Naive thymus-derived CD4-positive, alpha-beta T cell (primary cell): ENCODE results near the gene PBX4. TPM values are rescaled to one million over a fixed set of nuclear protein-coding genes. Genes with fewer than 3 reads are reported as not detected.
A peak's percentile ranks its signal among the peaks of the same experiment; 100 is the strongest.

Experiments used
- ATAC-seq: fragments of 150-1000 bp; cut with Tn5 transposase; 2 replicates; pipeline ENCODE4 v1.10.0; 2021; ENCODE audit warnings: mild to moderate bottlenecking, moderate library complexity
- CTCF ChIA-PET: fragments of 350-600 bp; sonication (Branson Sonifier 250); formaldehyde crosslinking; loops from one replicate; lab custom pipeline; 2021; ENCODE audit warnings: antibody characterized with exemption; lab: Charles Lee
- POLR2A ChIA-PET: fragments of 350-600 bp; sonication (Branson Sonifier 250); formaldehyde crosslinking; loops from one replicate; lab custom pipeline; 2021; ENCODE audit warnings: antibody characterized with exemption, inconsistent platforms; lab: Charles Lee
- DNase-seq, 9 donors: peaks; one replicate each; pipeline versions ENCODE4 v3.0.0 to v3.0.0-alpha.2; 2020 to 2022; ENCODE audit warnings: mixed read lengths in 1 of 9
- H3K27ac ChIP-seq: one replicate; pipeline ENCODE4 v1.7.0; 2013; ENCODE audit warnings: mild to moderate bottlenecking, low read depth, low read length, moderate library complexity
- H3K27me3 ChIP-seq, 2 donors: one replicate each; pipeline ENCODE4 v1.7.0; 2013; ENCODE audit warnings: low read length in 2 of 2, mild to moderate bottlenecking in 2 of 2, moderate library complexity in 2 of 2; ENCODE audit not compliant: control insufficient read depth in 2 of 2, insufficient read depth in 2 of 2
- H3K36me3 ChIP-seq, 3 experiments: 1 replicate in 2 of 3; 2 replicates in 1 of 3; pipeline ENCODE4 v1.7.0; 2013; ENCODE audit warnings: low read length in 3 of 3, mild to moderate bottlenecking in 3 of 3, moderate library complexity in 1 of 3; ENCODE audit not compliant: insufficient read depth in 3 of 3, control insufficient read depth in 2 of 3
- H3K4me1 ChIP-seq, 2 donors: one replicate each; pipeline ENCODE4 v1.7.0; 2013; ENCODE audit warnings: low read length in 2 of 2, mild to moderate bottlenecking in 2 of 2, moderate library complexity in 1 of 2; ENCODE audit not compliant: control insufficient read depth in 2 of 2, insufficient read depth in 2 of 2
- H3K4me3 ChIP-seq: 2 replicates; pipeline ENCODE4 v1.7.0; 2013; ENCODE audit warnings: mild to moderate bottlenecking, low read length
- H3K9me3 ChIP-seq, 3 experiments: 1 replicate in 2 of 3; 2 replicates in 1 of 3; pipeline ENCODE4 v1.7.0; 2013; ENCODE audit warnings: low read length in 3 of 3; ENCODE audit not compliant: control insufficient read depth in 2 of 3
- H3K27ac Mint-ChIP-seq, 9 donors: one replicate each; pipeline ENCODE4 v1.8.0; 2020 to 2022; ENCODE audit warnings: mixed read lengths in 9 of 9, mild to moderate bottlenecking in 8 of 9, moderate library complexity in 5 of 9, inconsistent platforms in 2 of 9
- H3K27me3 Mint-ChIP-seq, 5 donors: one replicate each; pipeline ENCODE4 v1.8.0; 2021 to 2022; ENCODE audit warnings: mixed read lengths in 5 of 5, mild to moderate bottlenecking in 1 of 5
- H3K36me3 Mint-ChIP-seq, 5 donors: one replicate each; pipeline ENCODE4 v1.8.0; 2020 to 2022; ENCODE audit warnings: mixed read lengths in 5 of 5, mild to moderate bottlenecking in 3 of 5, inconsistent platforms in 1 of 5
- H3K4me1 Mint-ChIP-seq, 7 donors: one replicate each; pipeline ENCODE4 v1.8.0; 2020 to 2022; ENCODE audit warnings: mixed read lengths in 7 of 7, mild to moderate bottlenecking in 3 of 7, inconsistent platforms in 1 of 7
- H3K4me3 Mint-ChIP-seq, 10 donors: one replicate each; pipeline ENCODE4 v1.8.0; 2020 to 2022; ENCODE audit warnings: mild to moderate bottlenecking in 10 of 10, mixed read lengths in 10 of 10, moderate library complexity in 6 of 10, inconsistent platforms in 2 of 10
- H3K9me3 Mint-ChIP-seq, 11 donors: one replicate each; pipeline ENCODE4 v1.8.0; 2020 to 2022; ENCODE audit warnings: mixed read lengths in 11 of 11, mild to moderate bottlenecking in 4 of 11, inconsistent platforms in 1 of 11, moderate library complexity in 1 of 11
- intact Hi-C, 2 donors: fragments of 100-400 bp; cut with micrococcal nuclease; formaldehyde crosslinking; loops; one replicate each; pipeline ENCODE4 v1.15.1; 2023
- polyA plus RNA-seq, 2 donors: library from polyadenylated mRNA; unstranded; fragments of 300-500 nt; fragmentation: Illumina TruSeq; gene quantifications; one replicate each; pipeline ENCODE4 v1.2.3, GENCODE V29; 2021
- total RNA-seq, 6 experiments: library from RNA in 5 of 6; stranded (reverse) in 5 of 6; gene quantifications; 1 replicate in 5 of 6; 2 replicates in 1 of 6; pipeline ENCODE4 v1.2.3 and lab custom pipeline; 2021 to 2026

The PBX4 gene
- total and polyA plus RNA-seq, 7 experiments from 2014 or later: 3.8 to 42.7 (median 30.9) TPM

DNA sequence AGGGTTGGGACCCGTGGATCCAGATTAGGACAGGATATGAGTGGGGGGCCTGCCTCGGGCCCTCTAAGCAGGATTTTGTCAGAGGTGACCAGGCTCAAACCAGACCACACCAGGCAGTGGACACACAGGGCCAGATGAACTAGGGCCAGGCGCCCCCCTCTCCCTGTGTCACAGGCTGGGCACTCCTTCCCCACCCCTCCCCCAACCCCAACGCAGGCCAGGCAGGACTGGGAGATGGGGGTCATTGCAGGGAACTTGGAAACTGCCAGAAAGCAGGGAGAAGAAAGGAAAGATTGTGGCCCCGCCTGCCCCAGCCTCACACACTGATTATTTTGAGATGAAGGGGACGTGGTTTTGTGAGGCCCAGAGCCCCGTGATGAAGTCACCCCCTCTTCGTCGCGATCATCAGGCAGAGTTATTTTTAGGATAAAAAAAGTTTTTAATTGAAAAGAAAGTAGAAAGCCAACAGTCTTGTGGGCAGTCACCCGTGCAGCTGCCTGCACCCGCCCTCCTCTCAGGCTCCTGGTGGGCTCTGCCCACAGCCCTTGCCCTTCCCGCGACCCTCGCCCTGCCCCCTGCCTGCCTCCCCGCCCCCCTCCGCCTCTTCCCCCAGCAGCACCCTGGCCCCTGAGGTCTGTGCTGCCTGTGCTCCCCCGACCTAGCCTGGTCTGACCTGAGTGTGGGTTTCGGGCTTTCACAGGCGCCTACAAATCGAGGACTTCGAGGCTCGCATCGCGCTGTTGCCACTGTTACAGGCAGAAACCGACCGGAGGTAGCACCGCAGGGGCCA is 91.7 kb downstream of the PBX4 start:
- Mint-ChIP-seq H3K36me3 (peaks cover 0 to 8% (median 5%) of the 10 kb centered on the region in 5 donors), H3K4me3 (no peak overlapping the region), H3K27ac (peak overlapping the region in 2 of 9 donors; percentile 14 to 43), H3K9me3 (no peaks in the 10 kb centered on the region), H3K27me3 (no peaks in the 10 kb centered on the region), H3K4me1 (peaks cover 0 to 9% (median 7%) of the 10 kb centered on the region in 7 donors)
- peaks cover 0 to 53% (median 3%) of the 10 kb centered on the region in 3 experiments for H3K36me3 ChIP-seq
- H3K9me3 ChIP-seq: no peaks in the 10 kb centered on the region
- intact Hi-C loops: no loop called here
- H3K27ac ChIP-seq: no peak overlapping the region
- no peak overlapping the region for H3K4me3 ChIP-seq
- DNase-seq: no peak
- ChIA-PET POLR2A (no interaction called here), CTCF (no interaction called here)
- no peak for ATAC-seq
- no peaks in the 10 kb centered on the region for H3K27me3 ChIP-seq
- H3K4me1 ChIP-seq: no peaks in the 10 kb centered on the region

DNA sequence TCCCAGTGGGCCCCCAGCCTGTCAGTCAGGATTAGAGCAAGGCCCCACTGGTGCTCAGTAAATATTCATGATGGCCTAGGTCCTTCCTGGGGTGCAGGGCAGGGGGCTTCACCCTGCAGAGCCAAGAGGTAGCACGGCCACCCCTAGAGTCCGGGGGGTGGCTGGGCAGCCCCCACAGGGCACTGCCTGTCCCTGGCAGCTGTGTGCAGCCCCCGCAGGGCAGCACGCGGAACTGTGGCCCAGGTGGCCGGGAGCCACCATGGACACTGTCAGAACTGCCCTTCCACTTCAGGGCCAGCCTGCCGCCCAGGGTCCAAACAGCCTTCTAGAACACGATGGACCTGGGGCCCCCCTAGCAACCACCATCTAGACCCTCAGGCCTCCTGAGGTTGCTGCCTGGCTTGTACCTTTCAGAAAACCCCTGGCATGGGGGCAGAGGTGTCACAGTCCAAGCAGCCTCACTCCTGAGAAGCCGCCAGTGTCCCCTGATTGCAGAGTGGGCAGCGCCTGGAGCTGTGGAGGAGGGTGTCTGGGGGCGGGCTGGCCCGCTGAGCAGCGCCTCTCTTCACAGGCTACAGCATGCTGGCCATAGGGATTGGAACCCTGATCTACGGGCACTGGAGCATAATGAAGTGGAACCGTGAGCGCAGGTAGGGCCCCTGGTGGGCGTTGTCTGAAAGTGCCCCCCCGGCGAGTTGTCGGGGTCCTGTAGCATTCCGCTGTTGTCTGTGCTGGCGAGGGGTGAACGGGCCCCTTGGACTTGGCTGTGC is 92.7 kb downstream of the PBX4 start:
- ChIA-PET CTCF (interaction anchor here (0.6 kb wide), 1 partner anchor 198 kb away, joined by 3 read pairs; no protein-coding TSS in a partner anchor), POLR2A (interaction anchor here (1.0 kb wide), 1 partner anchor 10 kb away, joined by 7 read pairs; the partner anchor contains the start of genes NDUFA13 and TSSK6)
- no peak overlapping the region for H3K27ac ChIP-seq
- Mint-ChIP-seq H3K27ac (peak overlapping the region in 2 of 9 donors; percentile 30 to 43), H3K9me3 (no peaks in the 10 kb centered on the region), H3K27me3 (no peaks in the 10 kb centered on the region), H3K4me1 (peaks cover 3 to 11% (median 10%) of the 10 kb centered on the region in 7 donors), H3K4me3 (no peak overlapping the region), H3K36me3 (peaks cover 0 to 9% (median 8%) of the 10 kb centered on the region in 5 donors)
- intact Hi-C loops: no loop called here
- H3K36me3 ChIP-seq: peaks cover 0 to 53% (median 3%) of the 10 kb centered on the region in 3 experiments
- no peaks in the 10 kb centered on the region for H3K4me1 ChIP-seq
- H3K9me3 ChIP-seq: no peaks in the 10 kb centered on the region
- DNase-seq: no peak
- no peak overlapping the region for H3K4me3 ChIP-seq
- no peaks in the 10 kb centered on the region for H3K27me3 ChIP-seq
- ATAC-seq: no peak

DNA sequence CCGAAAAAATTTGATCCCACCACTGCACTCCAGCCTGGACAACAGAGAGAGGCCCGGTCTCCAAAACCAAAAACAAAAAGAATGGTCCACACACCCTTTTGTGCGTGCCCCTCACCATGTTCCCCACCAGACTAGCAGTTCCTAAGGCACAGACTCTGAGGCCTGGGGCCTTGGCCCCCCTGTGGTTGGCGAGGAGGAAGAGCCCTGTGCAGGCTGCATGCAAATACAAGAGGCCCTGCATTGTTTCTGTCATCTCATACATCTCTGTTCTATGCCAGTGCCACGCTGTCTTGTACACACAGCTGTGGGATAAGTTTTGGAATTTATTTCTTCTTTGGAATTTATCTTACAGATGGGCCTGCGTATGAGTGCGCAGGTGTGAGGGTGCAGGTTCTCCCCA is 94.4 kb downstream of the PBX4 start:
- H3K9me3 ChIP-seq: no peaks in the 10 kb centered on the region
- Mint-ChIP-seq H3K27me3 (no peaks in the 10 kb centered on the region), H3K27ac (peak overlapping the region in 1 of 9 donors; percentile 20), H3K9me3 (no peaks in the 10 kb centered on the region), H3K4me1 (peaks cover 18 to 29% (median 23%) of the 10 kb centered on the region in 7 donors), H3K36me3 (peaks cover 0 to 23% (median 12%) of the 10 kb centered on the region in 5 donors), H3K4me3 (no peak overlapping the region)
- no peak overlapping the region for H3K27ac ChIP-seq
- DNase-seq: no peak
- ATAC-seq: no peak
- peaks cover 0 to 60% (median 3%) of the 10 kb centered on the region in 3 experiments for H3K36me3 ChIP-seq
- no peaks in the 10 kb centered on the region for H3K27me3 ChIP-seq
- ChIA-PET CTCF (interaction anchor here (1.3 kb wide), 1 partner anchor 8 kb away, joined by 5 read pairs; no protein-coding TSS in a partner anchor), POLR2A (no interaction called here)
- H3K4me1 ChIP-seq: peaks cover 0 to 4% of the 10 kb centered on the region in 2 donors
- intact Hi-C loops: no loop called here
- H3K4me3 ChIP-seq: no peak overlapping the region

DNA sequence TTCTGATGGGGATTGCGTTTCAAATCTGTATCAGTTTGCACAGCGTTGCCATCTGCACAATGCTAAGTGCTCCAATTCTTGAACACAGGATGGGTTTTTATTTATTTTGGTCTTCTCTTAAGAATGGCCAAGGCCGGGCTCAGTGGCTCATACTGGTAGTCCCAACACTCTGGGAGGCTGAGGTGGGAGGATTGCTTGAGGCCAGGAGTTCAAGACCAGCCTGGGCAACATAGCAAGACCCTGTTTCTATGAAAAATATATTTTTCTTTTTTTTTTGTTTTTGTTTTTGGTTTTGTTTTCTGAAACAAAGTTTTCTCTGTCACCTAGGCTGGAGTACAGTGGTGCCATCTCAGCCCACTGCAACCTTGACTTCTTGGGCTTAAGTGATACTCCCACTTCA is 95.3 kb downstream of the PBX4 start:
- CTCF ChIA-PET: interaction anchor here (1.3 kb wide), 1 partner anchor 9 kb away, joined by 5 read pairs; no protein-coding TSS in a partner anchor
- H3K9me3 Mint-ChIP-seq: no peaks in the 10 kb centered on the region
- H3K36me3 Mint-ChIP-seq: peaks cover 0 to 23% (median 12%) of the 10 kb centered on the region in 5 donors
- no peak overlapping the region for H3K4me3 Mint-ChIP-seq
- peaks cover 18 to 31% (median 24%) of the 10 kb centered on the region in 7 donors for H3K4me1 Mint-ChIP-seq
- Histone ChIP-seq H3K27ac (no peak overlapping the region), H3K36me3 (peaks cover 0 to 54% (median 3%) of the 10 kb centered on the region in 3 experiments), H3K4me3 (no peak overlapping the region), H3K9me3 (no peaks in the 10 kb centered on the region), H3K4me1 (peaks cover 0 to 4% of the 10 kb centered on the region in 2 donors), H3K27me3 (no peaks in the 10 kb centered on the region)
- intact Hi-C loops: no loop called here
- no peaks in the 10 kb centered on the region for H3K27me3 Mint-ChIP-seq
- POLR2A ChIA-PET: no interaction called here
- no peak overlapping the region for H3K27ac Mint-ChIP-seq
- DNase-seq (no peak), ATAC-seq (no peak)

DNA sequence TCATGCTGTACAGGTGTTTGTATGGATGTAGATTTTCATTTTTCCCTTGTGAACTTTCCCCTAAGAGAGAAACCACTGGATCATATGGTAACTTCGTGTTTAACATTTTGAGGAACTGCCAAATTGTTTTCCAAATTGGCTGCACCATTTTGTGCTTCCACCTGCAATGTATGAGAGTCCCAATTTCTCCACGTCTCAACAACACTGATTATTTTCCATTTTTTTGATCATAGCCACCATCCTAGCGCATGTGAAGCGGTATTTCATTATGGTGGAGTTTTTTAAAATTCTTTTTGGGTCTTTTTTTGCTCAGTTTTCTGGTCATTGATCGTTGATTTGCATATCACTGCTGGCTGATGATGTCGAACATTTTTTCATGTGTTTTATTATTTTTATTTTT is 97.5 kb downstream of the PBX4 start:
- H3K36me3 Mint-ChIP-seq: peaks cover 0 to 25% (median 14%) of the 10 kb centered on the region in 5 donors
- H3K9me3 ChIP-seq: no peaks in the 10 kb centered on the region
- DNase-seq (no peak), ATAC-seq (no peak)
- H3K4me3 ChIP-seq: no peak overlapping the region
- ChIA-PET CTCF (no interaction called here), POLR2A (no interaction called here)
- H3K9me3 Mint-ChIP-seq: peaks cover 0 to 2% (median 0%) of the 10 kb centered on the region in 11 donors
- no peaks in the 10 kb centered on the region for H3K27me3 Mint-ChIP-seq
- H3K27me3 ChIP-seq: no peaks in the 10 kb centered on the region
- H3K27ac ChIP-seq: no peak overlapping the region
- H3K4me1 ChIP-seq: peaks cover 9 to 13% of the 10 kb centered on the region in 2 donors
- peak overlapping the region in 4 of 10 donors; percentile 6 to 27 (median 15) for H3K4me3 Mint-ChIP-seq
- H3K36me3 ChIP-seq: peaks cover 0 to 37% (median 0%) of the 10 kb centered on the region in 3 experiments
- H3K27ac Mint-ChIP-seq: peak overlapping the region in 1 of 9 donors; percentile 20
- intact Hi-C loops: no loop called here
- H3K4me1 Mint-ChIP-seq: peaks cover 18 to 49% (median 32%) of the 10 kb centered on the region in 7 donors

DNA sequence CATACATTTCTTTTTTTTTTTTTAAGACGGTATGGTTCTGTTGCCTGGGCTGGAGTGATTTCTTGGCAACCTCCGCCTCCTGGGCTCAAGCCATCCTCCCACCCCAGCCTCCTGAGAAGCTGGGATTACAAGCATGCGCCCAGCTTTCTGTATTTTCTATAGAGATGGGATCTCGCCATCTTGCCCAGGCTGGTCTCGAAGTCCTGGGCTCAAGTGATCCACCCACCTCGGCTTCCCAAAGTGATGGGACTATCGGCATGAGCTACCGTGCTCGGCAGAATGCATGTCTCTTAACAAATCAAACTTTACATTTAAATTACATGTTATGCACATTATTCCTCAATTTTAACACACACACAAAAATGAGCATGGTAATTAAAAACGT is 101.3 kb downstream of the PBX4 start:
- Histone ChIP-seq H3K9me3 (no peaks in the 10 kb centered on the region), H3K27me3 (no peaks in the 10 kb centered on the region), H3K36me3 (peaks cover 0 to 25% (median 0%) of the 10 kb centered on the region in 3 experiments), H3K4me1 (peaks cover 13 to 14% of the 10 kb centered on the region in 2 donors), H3K27ac (peak overlapping the region; percentile 83), H3K4me3 (no peak overlapping the region)
- Mint-ChIP-seq H3K27me3 (no peaks in the 10 kb centered on the region), H3K4me3 (peak overlapping the region; percentile 89 to 98 (median 95)), H3K9me3 (peaks cover 0 to 2% (median 0%) of the 10 kb centered on the region in 11 donors), H3K27ac (peak overlapping the region in 4 of 9 donors; percentile 89 to 97 (median 96)), H3K36me3 (peaks cover 0 to 27% (median 10%) of the 10 kb centered on the region in 5 donors), H3K4me1 (peaks cover 18 to 45% (median 29%) of the 10 kb centered on the region in 7 donors)
- ChIA-PET POLR2A (interaction anchor here (1.0 to 1.1 kb wide), 2 partner anchors 9 to 96 kb away, joined by 3 read pairs; no protein-coding TSS in a partner anchor), CTCF (interaction anchor here (1.1 kb wide), 1 partner anchor 15 kb away, joined by 3 read pairs; no protein-coding TSS in a partner anchor)
- intact Hi-C loops: loop anchor here in 1 of 2 donors (5.0 kb wide), 2 partner anchors 215 to 1505 kb away; partner anchors contain the start of genes ZNF14 and ZNF430
- ATAC-seq (no peak), DNase-seq (no peak)
